Cardiac muscle cell (in vitro differentiated cells and primary cell): ENCODE results near the gene CCR6. TPM values are rescaled to one million over a fixed set of nuclear protein-coding genes. Genes with fewer than 3 reads are reported as not detected.

ENCODE experiments used
- DNase-seq, 2 donors: peaks; one replicate each; pipeline versions ENCODE4 v3.0.0 to v3.0.0-alpha.2; 2010 to 2017; ENCODE audit warnings: low read depth in 1 of 2, low spot score in 1 of 2
- H3K27ac ChIP-seq: fragments of 200-600 bp; sonication (generic); 2 replicates; pipeline ENCODE4 v1.5.1; 2016
- H3K27me3 ChIP-seq: fragments of 200-600 bp; sonication (generic); 2 replicates; pipeline ENCODE4 v1.6.0; 2016; ENCODE audit warnings: control low read depth
- H3K36me3 ChIP-seq: fragments of 200-600 bp; sonication (generic); 2 replicates; pipeline ENCODE4 v1.5.1; 2016; ENCODE audit warnings: control low read depth
- H3K4me1 ChIP-seq: fragments of 200-600 bp; sonication (generic); 2 replicates; pipeline ENCODE4 v1.8.1; 2017; ENCODE audit warnings: low read depth, mild to moderate bottlenecking, mixed run types
- H3K4me3 ChIP-seq: fragments of 200-600 bp; sonication (generic); 2 replicates; pipeline ENCODE4 v1.5.1; 2016; ENCODE audit warnings: mild to moderate bottlenecking
- H3K9me3 ChIP-seq: fragments of 200-600 bp; sonication (generic); 2 replicates; pipeline ENCODE4 v1.5.1; 2017; ENCODE audit warnings: low read depth, mild to moderate bottlenecking, control low read depth
- CTCF ChIP-seq: IDR thresholded peaks from 2 replicates; pipeline ENCODE4 v1.5.1; 2012; ENCODE audit warnings: low read depth, mild to moderate bottlenecking, low read length
- polyA plus RNA-seq: library from polyadenylated mRNA; unstranded; fragments of >200 nt; fragmentation: Nextera tagmentation; extraction: Ambion mirVana; gene quantifications from 2 replicates; pipeline ENCODE4 v1.2.1, GENCODE V29; 2016
- total RNA-seq: library from RNA; depleted of rRNA; stranded (reverse); fragments of >200 nt; gene quantifications from 2 replicates; pipeline ENCODE4 v1.2.3, GENCODE V29; 2016

Gene CCR6
- total RNA-seq: not detected in 2 replicates
- polyA plus RNA-seq: 0.07 TPM in 1 of 2 replicates, not detected in the other

- no peaks in the 10 kb centered on the region for H3K4me1 ChIP-seq
- no peak for DNase-seq
- H3K4me3 ChIP-seq: no peak within 1 kb of the TSS
- H3K36me3 ChIP-seq: no peaks in the 10 kb centered on the region
- H3K9me3 ChIP-seq: no peaks in the 10 kb centered on the region
- no peak for TF ChIP-seq CTCF
- peaks cover 59% of the 10 kb centered on the region for H3K27me3 ChIP-seq
- no peak within 1 kb of the TSS for H3K27ac ChIP-seq
Measured at GRCh38 chr6:167122827-167123657, at the start of gene CCR6. Gene CCR6 (plus strand): TSS chr6:167123096. CDS start chr6:167136135, 13,039 bp downstream.

- Histone ChIP-seq H3K9me3 (no peaks in the 10 kb centered on the region), H3K36me3 (no peaks in the 10 kb centered on the region), H3K4me3 (no peak overlapping the region), H3K27ac (no peak overlapping the region), H3K27me3 (no peaks in the 10 kb centered on the region), H3K4me1 (no peaks in the 10 kb centered on the region)
- no peak for TF ChIP-seq CTCF
- no peak for DNase-seq
Measured at GRCh38 chr6:167073679-167074274, 49.1 kb upstream of the CCR6 start.

GRCh38 chr6:167077241-167077932 lies 45.5 kb upstream of the CCR6 start:
- Histone ChIP-seq H3K27ac (no peak overlapping the region), H3K4me1 (no peaks in the 10 kb centered on the region), H3K9me3 (no peaks in the 10 kb centered on the region), H3K36me3 (no peaks in the 10 kb centered on the region), H3K4me3 (no peak overlapping the region), H3K27me3 (no peaks in the 10 kb centered on the region)
- no peak for DNase-seq
- TF ChIP-seq CTCF: no peak

- no peak for DNase-seq
- no peak for TF ChIP-seq CTCF
- Histone ChIP-seq H3K27ac (no peak overlapping the region), H3K4me1 (no peaks in the 10 kb centered on the region), H3K27me3 (no peaks in the 10 kb centered on the region), H3K9me3 (no peaks in the 10 kb centered on the region), H3K36me3 (no peaks in the 10 kb centered on the region), H3K4me3 (no peak overlapping the region)
Measured at GRCh38 chr6:167078745-167079144, 44.2 kb upstream of the CCR6 start.

GRCh38 chr6:167079853-167080297 lies 43.0 kb upstream of the CCR6 start:
- H3K27ac ChIP-seq: no peak overlapping the region
- H3K36me3 ChIP-seq: no peaks in the 10 kb centered on the region
- no peaks in the 10 kb centered on the region for H3K9me3 ChIP-seq
- no peak for DNase-seq
- no peak overlapping the region for H3K4me3 ChIP-seq
- H3K27me3 ChIP-seq: no peaks in the 10 kb centered on the region
- no peaks in the 10 kb centered on the region for H3K4me1 ChIP-seq
- no peak for TF ChIP-seq CTCF
